Measurements from ENCODE around the gene THRB.

DNA sequence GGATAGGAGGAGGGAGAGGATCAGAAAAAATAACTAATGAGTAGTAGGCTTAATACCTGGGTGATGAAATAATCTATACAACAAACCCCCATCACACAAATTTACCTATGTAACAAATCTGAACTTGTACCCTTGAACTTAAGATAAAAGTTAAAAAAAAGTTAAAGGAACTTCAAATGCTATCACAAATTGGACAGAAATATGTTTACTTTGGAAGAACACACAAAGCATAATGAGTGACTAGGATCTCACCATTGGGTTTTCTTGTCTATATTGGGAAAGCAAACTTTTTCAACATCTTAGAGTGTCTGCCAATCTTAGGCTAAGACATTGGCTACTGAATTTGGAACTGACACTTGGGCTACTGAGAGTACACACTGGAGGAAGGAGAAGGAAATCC lies 140.4 kb downstream of the THRB start:
- TF ChIP-seq CTCF (IDR thresholded peaks at IDR 0.05; ENCODE audit: low read depth, low read length) (no peak), POLR2A (IDR thresholded peaks at IDR 0.05; ENCODE audit: extremely low read depth, insufficient read length) (no peak), MYC (IDR thresholded peaks at IDR 0.05; ENCODE audit: low read depth, low read length) (no peak), MAX (IDR thresholded peaks at IDR 0.05; ENCODE audit: low read depth, low read length) (no peak)
